ENCODE measurements around the gene EFCAB6. TPM values are rescaled to one million over a fixed set of nuclear protein-coding genes. Genes with fewer than 3 reads are reported as not detected.

EFCAB6 gene
- total and polyA plus RNA-seq, 2 donors (not counting 1 experiment from before 2014, with no cell fraction given): 0.07 to 0.10 TPM

- Mint-ChIP-seq H3K4me1 (no peaks in the 10 kb centered on the region), H3K27me3 (peaks cover 33% of the 10 kb centered on the region), H3K27ac (no peak overlapping the region), H3K4me3 (no peak overlapping the region), H3K9me3 (ENCODE audit: insufficient read depth) (no peaks in the 10 kb centered on the region)
- H3K4me2 ChIP-seq (replicated peaks; ENCODE audit: low read depth, low read length, poor library complexity, severe bottlenecking): no peak overlapping the region
- ChIA-PET POLR2A (no interaction called here), CTCF (no interaction called here)
- DNase-seq: no peak
- H3K4me3 ChIP-seq (ENCODE audit: control extremely low read depth in 1 of 5, extremely low read depth in 1 of 5, insufficient read depth in 1 of 5, low read depth in 2 of 5, low read length in 4 of 5): no peak overlapping the region
- ATAC-seq (ENCODE audit: low read depth): no peak
- WGBS (ENCODE audit: insufficient coverage): 100% methylated on average over 1 of the region's 2 CpGs
- no peaks in the 10 kb centered on the region for H3K4me1 ChIP-seq (ENCODE audit: control insufficient read depth in 2 of 2, insufficient read depth in 2 of 2, low read length in 2 of 2)
- no peaks in the 10 kb centered on the region for H3K36me3 ChIP-seq (replicated peaks in 1 of 2; ENCODE audit: control extremely low read depth in 1 of 2, control insufficient read depth in 1 of 2, extremely low read depth in 1 of 2, insufficient read depth in 2 of 2, low read length in 1 of 2)
- no peaks in the 10 kb centered on the region for H3K9me3 ChIP-seq (ENCODE audit: control extremely low read depth in 1 of 3, control insufficient read depth in 2 of 3, insufficient read depth in 1 of 3, low read length in 2 of 3)
- H3K27ac ChIP-seq (ENCODE audit: low read length in 2 of 2): no peak overlapping the region
- H2AFZ ChIP-seq (ENCODE audit: insufficient read depth, low read depth, low read length, poor library complexity, severe bottlenecking): no peak overlapping the region
- H3K79me2 ChIP-seq (ENCODE audit: control insufficient read depth, insufficient read depth, low read length): no peaks in the 10 kb centered on the region
- no peaks in the 10 kb centered on the region for H4K20me1 ChIP-seq (ENCODE audit: control insufficient read depth, insufficient read depth, low read length, poor library complexity, severe bottlenecking)
- H3K9ac ChIP-seq (ENCODE audit: low read length): no peak overlapping the region
- intact Hi-C loops (cut with micrococcal nuclease): no loop called here
- TF ChIP-seq CTCF (IDR thresholded peaks at IDR 0.05): no peak
- TF ChIP-seq EZH2 (IDR thresholded peaks at IDR 0.05; ENCODE audit: borderline replicate concordance, insufficient read depth, low read depth, low read length, poor library complexity, severe bottlenecking): no peak
- no peaks in the 10 kb centered on the region for H3K27me3 ChIP-seq (replicated peaks in 1 of 4; ENCODE audit: control extremely low read depth in 1 of 4, control insufficient read depth in 3 of 4, insufficient read depth in 4 of 4, low read length in 3 of 4)
Observed at GRCh38 chr22:43755011-43755410, 57.1 kb downstream of the EFCAB6 start.

- CTCF ChIA-PET: no interaction called here
- H3K27ac Mint-ChIP-seq: no peak overlapping the region
- DNase-seq: no peak
- Histone ChIP-seq H3K27me3 (replicated peaks in 1 of 4; ENCODE audit: control extremely low read depth in 1 of 4, control insufficient read depth in 3 of 4, insufficient read depth in 4 of 4, low read length in 3 of 4) (no peaks in the 10 kb centered on the region), H3K4me2 (replicated peaks; ENCODE audit: low read depth, low read length, poor library complexity, severe bottlenecking) (no peak overlapping the region), H3K27ac (ENCODE audit: low read length in 2 of 2) (no peak overlapping the region), H4K20me1 (ENCODE audit: control insufficient read depth, insufficient read depth, low read length, poor library complexity, severe bottlenecking) (no peaks in the 10 kb centered on the region), H3K9me3 (ENCODE audit: control extremely low read depth in 1 of 3, control insufficient read depth in 2 of 3, insufficient read depth in 1 of 3, low read length in 2 of 3) (no peaks in the 10 kb centered on the region), H2AFZ (ENCODE audit: insufficient read depth, low read depth, low read length, poor library complexity, severe bottlenecking) (no peak overlapping the region), H3K79me2 (ENCODE audit: control insufficient read depth, insufficient read depth, low read length) (no peaks in the 10 kb centered on the region), H3K9ac (ENCODE audit: low read length) (no peak overlapping the region), H3K4me1 (ENCODE audit: control insufficient read depth in 2 of 2, insufficient read depth in 2 of 2, low read length in 2 of 2) (no peaks in the 10 kb centered on the region), H3K4me3 (ENCODE audit: control extremely low read depth in 1 of 5, extremely low read depth in 1 of 5, insufficient read depth in 1 of 5, low read depth in 2 of 5, low read length in 4 of 5) (no peak overlapping the region), H3K36me3 (replicated peaks in 1 of 2; ENCODE audit: control extremely low read depth in 1 of 2, control insufficient read depth in 1 of 2, extremely low read depth in 1 of 2, insufficient read depth in 2 of 2, low read length in 1 of 2) (no peaks in the 10 kb centered on the region)
- intact Hi-C loops (cut with micrococcal nuclease): no loop called here
- no peaks in the 10 kb centered on the region for H3K4me1 Mint-ChIP-seq
- 43% methylated on average over 2 of the region's 5 CpGs for WGBS (ENCODE audit: insufficient coverage)
- H3K4me3 Mint-ChIP-seq: no peak overlapping the region
- H3K9me3 Mint-ChIP-seq (ENCODE audit: insufficient read depth): no peaks in the 10 kb centered on the region
- no peak for ATAC-seq (ENCODE audit: low read depth)
- POLR2A ChIA-PET: no interaction called here
- peaks cover 27% of the 10 kb centered on the region for H3K27me3 Mint-ChIP-seq
- TF ChIP-seq CTCF (IDR thresholded peaks at IDR 0.05) (no peak), EZH2 (IDR thresholded peaks at IDR 0.05; ENCODE audit: borderline replicate concordance, insufficient read depth, low read depth, low read length, poor library complexity, severe bottlenecking) (no peak)
Observed at GRCh38 chr22:43754176-43754575, 57.9 kb downstream of the EFCAB6 start.
